Stimulated activated CD4-positive, alpha-beta T cell treated with anti-CD3 and anti-CD28 coated beads, Interleukin-2, amount 100 ng/mL, for 24 hours (primary cell): Measurements from ENCODE around the gene CGB7.

ENCODE experiments used
- DNase-seq, 2 donors: peaks; one replicate each; pipeline ENCODE4 v3.0.0-alpha.2; 2020

Gene CGB7

DNA sequence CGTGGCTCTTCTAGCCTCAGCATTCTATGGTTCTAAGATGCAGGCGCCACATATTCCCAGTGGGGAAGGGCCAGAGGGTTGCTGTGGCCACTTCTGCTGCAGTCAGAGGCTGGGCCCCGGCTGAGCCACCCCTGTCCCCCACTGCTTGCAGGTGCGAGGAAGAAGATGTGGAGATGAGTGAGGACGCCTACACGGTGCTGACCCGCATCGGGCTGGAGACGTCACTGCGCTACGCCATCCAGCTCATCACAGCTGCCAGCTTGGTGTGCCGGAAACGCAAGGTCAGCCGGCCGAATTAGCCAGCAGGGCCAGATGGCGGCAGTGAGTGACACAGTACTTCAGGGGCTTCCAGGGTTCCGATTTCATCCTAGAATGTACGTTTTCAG is 42.7 kb downstream of the CGB7 start:
- DNase-seq: no peak

DNA sequence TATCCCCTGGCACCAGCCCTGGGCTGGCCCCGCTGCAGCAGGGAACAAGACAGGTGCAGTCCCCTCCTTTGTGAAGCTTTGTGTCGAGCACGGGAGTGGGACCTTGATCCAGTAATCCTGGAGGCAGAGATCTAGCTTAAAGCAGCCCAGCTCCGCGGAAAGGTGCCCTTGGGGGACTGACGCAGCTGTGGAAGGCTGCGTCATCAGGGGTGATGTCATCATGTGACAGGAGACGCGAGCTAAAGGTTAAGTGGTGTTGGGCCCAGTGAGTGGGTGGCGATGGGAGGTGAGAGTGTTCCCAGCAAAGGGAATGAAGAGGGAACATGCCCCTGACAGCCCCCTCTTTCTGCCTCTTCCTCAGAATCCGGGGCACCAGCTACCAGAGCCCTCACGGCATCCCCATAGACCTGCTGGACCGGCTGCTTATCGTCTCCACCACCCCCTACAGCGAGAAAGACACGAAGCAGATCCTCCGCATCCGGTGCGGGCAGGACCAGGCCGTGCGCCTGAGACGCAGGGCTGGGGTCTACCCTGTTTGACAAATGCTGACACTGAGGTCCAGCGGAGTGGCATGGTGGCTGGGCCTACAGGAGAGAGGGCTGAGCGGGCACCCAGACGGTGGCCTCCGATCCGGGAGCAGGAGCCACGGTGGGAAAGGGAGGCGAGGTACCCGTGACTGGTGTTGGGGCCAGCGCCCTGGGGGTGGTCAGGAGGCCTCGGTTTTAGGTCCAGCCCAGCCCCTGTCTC is 43.3 kb downstream of the CGB7 start:
- DNase-seq: no peak

DNA sequence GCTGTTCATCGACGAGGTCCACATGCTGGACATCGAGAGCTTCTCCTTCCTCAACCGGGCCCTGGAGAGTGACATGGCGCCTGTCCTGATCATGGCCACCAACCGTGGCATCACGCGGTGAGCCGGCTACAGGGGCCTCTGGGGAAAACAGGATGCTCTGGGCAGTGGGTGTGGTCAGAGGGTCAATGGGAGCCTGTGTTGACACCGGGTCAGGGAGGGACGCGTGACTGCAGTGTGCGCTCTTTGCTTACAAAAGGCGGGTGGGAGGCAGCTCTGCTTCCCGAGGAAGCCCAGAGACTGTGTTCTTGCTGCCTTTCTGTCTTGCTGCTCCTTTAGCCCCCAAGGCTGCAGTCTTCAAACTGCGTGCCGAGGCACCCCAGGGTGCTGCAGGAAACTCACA is 46.4 kb downstream of the CGB7 start:
- no peak for DNase-seq

DNA sequence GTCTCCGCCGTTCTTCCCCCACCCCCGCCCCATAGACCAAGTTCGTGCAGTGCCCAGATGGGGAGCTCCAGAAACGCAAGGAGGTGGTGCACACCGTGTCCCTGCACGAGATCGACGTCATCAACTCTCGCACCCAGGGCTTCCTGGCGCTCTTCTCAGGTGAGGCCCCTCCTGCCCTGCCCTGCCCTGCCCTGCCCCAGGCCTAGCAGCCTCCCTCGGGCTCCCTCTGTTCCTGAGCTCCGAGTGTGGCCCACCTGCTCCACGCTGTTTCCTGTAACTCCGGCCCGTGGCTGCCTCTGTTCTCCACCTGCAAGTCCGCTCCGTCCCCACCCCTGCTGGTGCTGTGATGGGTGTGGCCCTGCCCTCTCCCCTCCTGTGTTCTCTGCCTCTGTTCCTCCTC is 47.1 kb downstream of the CGB7 start:
- DNase-seq: no peak

DNA sequence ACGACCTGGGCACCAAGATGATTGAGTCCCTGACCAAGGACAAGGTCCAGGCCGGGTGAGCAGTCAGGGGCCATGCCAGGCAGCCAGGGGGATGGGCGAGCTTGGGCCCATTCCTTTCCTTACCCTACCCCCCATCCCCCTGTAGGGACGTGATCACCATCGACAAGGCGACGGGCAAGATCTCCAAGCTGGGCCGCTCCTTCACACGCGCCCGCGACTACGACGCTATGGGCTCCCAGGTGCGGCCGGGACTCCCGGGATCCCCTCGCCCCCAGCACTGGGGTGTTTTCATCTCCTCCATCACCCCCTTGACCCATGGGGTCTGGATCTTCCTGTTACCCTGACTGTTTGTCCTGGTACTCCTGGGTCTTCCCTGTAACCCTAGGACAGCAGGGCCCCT is 47.7 kb downstream of the CGB7 start:
- no peak for DNase-seq

DNA sequence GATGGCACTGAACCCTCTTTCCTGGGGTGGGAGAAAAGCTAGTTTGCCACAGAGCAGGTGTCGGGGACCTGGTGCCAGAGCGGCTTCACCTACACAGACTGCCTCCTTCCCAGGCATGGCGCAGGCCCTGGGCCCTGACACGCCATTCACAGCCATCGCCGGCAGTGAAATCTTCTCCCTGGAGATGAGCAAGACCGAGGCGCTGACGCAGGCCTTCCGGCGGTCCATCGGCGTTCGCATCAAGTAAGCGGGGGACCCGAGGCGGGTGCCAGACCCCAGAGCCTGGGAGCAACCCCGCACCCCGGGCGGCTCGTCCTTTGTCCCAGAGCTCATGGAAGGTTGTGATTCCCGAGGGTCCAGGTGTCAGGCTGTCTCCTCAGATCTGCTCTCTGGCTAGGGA is 50.6 kb downstream of the CGB7 start:
- no peak for DNase-seq

DNA sequence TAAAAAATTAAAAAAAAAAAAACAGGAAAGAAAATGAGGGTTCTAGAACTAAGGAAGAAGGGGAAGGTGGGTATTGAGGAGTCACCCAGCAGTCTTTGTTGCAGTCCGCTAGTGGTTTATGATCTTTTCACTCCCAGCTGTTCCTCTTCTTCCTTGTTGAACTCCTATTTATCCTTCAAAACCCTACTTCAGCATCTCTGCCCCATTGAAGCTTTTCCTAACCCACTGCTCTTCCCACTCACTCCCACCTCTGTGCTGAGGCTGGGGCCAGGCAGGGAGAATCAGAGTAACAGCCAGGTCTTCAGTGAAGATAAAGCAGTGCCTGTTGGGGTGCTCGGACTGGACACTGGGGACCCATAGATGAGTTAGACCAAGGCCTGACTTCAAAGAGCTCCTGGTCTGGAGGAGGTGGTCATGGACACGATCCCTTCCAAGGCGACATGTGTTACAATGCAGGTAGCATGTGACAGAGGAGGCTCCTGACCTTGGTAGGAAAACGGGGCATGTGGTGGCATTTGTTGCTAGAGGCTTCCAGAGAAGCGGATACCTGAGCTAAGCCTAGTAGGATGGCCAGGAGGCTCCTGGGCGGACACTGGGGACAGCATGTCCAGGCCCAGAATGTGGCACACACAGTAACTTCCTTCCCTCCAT is 52.5 kb downstream of the CGB7 start:
- DNase-seq: no peak
